ENCODE measurements around the gene GATM. TPM values are rescaled to one million over a fixed set of nuclear protein-coding genes. Genes with fewer than 3 reads are reported as not detected.

The GATM gene
- 21.3 and 21.4 TPM in 2 replicates for total RNA-seq (ENCODE audit: low replicate concordance)

- Histone ChIP-seq H3K79me2 (ENCODE audit: low read depth) (no peaks in the 10 kb centered on the region), H3K9me3 (ENCODE audit: low read depth) (no peaks in the 10 kb centered on the region), H3K27me3 (peaks cover 80% of the 10 kb centered on the region), H3K9ac (no peak within 1 kb of the TSS), H3K4me2 (peak within 1 kb of the TSS; percentile 96), H4K20me1 (ENCODE audit: low read depth) (peaks cover 4% of the 10 kb centered on the region), H3K36me3 (no peaks in the 10 kb centered on the region), H2AFZ (replicated peaks) (peak within 1 kb of the TSS; percentile 96), H3K4me3 (peak within 1 kb of the TSS; percentile 80), H3K27ac (no peak within 1 kb of the TSS), H3K4me1 (peaks cover 5% of the 10 kb centered on the region), H3F3A (ENCODE audit: low read depth) (peaks cover 21% of the 10 kb centered on the region)
- TF ChIP-seq CTCF (IDR thresholded peaks at IDR 0.05): peak; percentile 47
- TF ChIP-seq EZH2phosphoT487 (IDR thresholded peaks at IDR 0.05): peak; percentile 64
- TF ChIP-seq EZH2 (IDR thresholded peaks at IDR 0.05): peak; percentile 78
- Mint-ChIP-seq H3K4me3 (peak within 1 kb of the TSS; percentile 95), H3K4me1 (peaks cover 15% of the 10 kb centered on the region), H3K27me3 (ENCODE audit: insufficient read depth, low read depth) (peaks cover 15% of the 10 kb centered on the region), H3K9me3 (no peaks in the 10 kb centered on the region), H3K36me3 (no peaks in the 10 kb centered on the region), H3K27ac (no peak within 1 kb of the TSS)
- peak; percentile 90 for DNase-seq (ENCODE audit: low spot score)
Observed at GRCh38 chr15:45378149-45378912, at the start of gene GATM. TSS of gene GATM (minus strand) at chr15:45378544. CDS start at chr15:45378453, 91 bp downstream.

GRCh38 chr15:45427085-45427484, 48.7 kb upstream of the GATM start:
- H3K27me3 Mint-ChIP-seq (ENCODE audit: insufficient read depth, low read depth): peaks cover 3% of the 10 kb centered on the region
- H3K36me3 Mint-ChIP-seq: peaks cover 4% of the 10 kb centered on the region
- Histone ChIP-seq H3K9ac (no peak overlapping the region), H3K4me1 (no peaks in the 10 kb centered on the region), H3F3A (ENCODE audit: low read depth) (no peaks in the 10 kb centered on the region), H2AFZ (replicated peaks) (no peak overlapping the region), H3K79me2 (ENCODE audit: low read depth) (no peaks in the 10 kb centered on the region), H3K4me2 (no peak overlapping the region), H3K27me3 (peaks cover 42% of the 10 kb centered on the region), H3K4me3 (no peak overlapping the region), H4K20me1 (ENCODE audit: low read depth) (no peaks in the 10 kb centered on the region), H3K9me3 (ENCODE audit: low read depth) (no peaks in the 10 kb centered on the region), H3K36me3 (no peaks in the 10 kb centered on the region), H3K27ac (no peak overlapping the region)
- H3K27ac Mint-ChIP-seq: no peak overlapping the region
- H3K9me3 Mint-ChIP-seq: no peaks in the 10 kb centered on the region
- TF ChIP-seq EZH2phosphoT487 (IDR thresholded peaks at IDR 0.05) (no peak), EZH2 (IDR thresholded peaks at IDR 0.05) (no peak), CTCF (IDR thresholded peaks at IDR 0.05) (no peak)
- no peak overlapping the region for H3K4me3 Mint-ChIP-seq
- H3K4me1 Mint-ChIP-seq: peaks cover 2% of the 10 kb centered on the region
- no peak for DNase-seq (ENCODE audit: low spot score)

- H3K4me3 ChIP-seq: no peak overlapping the region
- H3K27me3 ChIP-seq: peaks cover 23% of the 10 kb centered on the region
- H3K9ac ChIP-seq: no peak overlapping the region
- H3K9me3 ChIP-seq (ENCODE audit: low read depth): no peaks in the 10 kb centered on the region
- H3K79me2 ChIP-seq (ENCODE audit: low read depth): no peaks in the 10 kb centered on the region
- TF ChIP-seq EZH2 (IDR thresholded peaks at IDR 0.05): no peak
- no peak for TF ChIP-seq EZH2phosphoT487 (IDR thresholded peaks at IDR 0.05)
- TF ChIP-seq CTCF (IDR thresholded peaks at IDR 0.05): no peak
- H4K20me1 ChIP-seq (ENCODE audit: low read depth): no peaks in the 10 kb centered on the region
- H3K27ac ChIP-seq: no peak overlapping the region
- no peak overlapping the region for H3K4me2 ChIP-seq
- Mint-ChIP-seq H3K9me3 (no peaks in the 10 kb centered on the region), H3K4me3 (no peak overlapping the region), H3K27me3 (ENCODE audit: insufficient read depth, low read depth) (no peaks in the 10 kb centered on the region), H3K36me3 (peaks cover 5% of the 10 kb centered on the region), H3K27ac (no peak overlapping the region), H3K4me1 (no peaks in the 10 kb centered on the region)
- H2AFZ ChIP-seq (replicated peaks): no peak overlapping the region
- no peak for DNase-seq (ENCODE audit: low spot score)
- H3K4me1 ChIP-seq: no peaks in the 10 kb centered on the region
- H3K36me3 ChIP-seq: no peaks in the 10 kb centered on the region
- H3F3A ChIP-seq (ENCODE audit: low read depth): no peaks in the 10 kb centered on the region
Observed at GRCh38 chr15:45425135-45425534, 46.8 kb upstream of the GATM start.
